ENCODE measurements around the gene TRAK1. TPM values are rescaled to one million over a fixed set of nuclear protein-coding genes. Genes with fewer than 3 reads are reported as not detected.

TRAK1 gene
- total RNA-seq, 1 donor from 2014 or later = 50.7 TPM

GRCh38 chr3:42209917-42210316 lies 118.8 kb downstream of the TRAK1 start:
- no peak overlapping the region for H3K27ac Mint-ChIP-seq
- H3K4me1 Mint-ChIP-seq = peaks cover 12% of the 10 kb centered on the region
- TF ChIP-seq, protein P1, sequence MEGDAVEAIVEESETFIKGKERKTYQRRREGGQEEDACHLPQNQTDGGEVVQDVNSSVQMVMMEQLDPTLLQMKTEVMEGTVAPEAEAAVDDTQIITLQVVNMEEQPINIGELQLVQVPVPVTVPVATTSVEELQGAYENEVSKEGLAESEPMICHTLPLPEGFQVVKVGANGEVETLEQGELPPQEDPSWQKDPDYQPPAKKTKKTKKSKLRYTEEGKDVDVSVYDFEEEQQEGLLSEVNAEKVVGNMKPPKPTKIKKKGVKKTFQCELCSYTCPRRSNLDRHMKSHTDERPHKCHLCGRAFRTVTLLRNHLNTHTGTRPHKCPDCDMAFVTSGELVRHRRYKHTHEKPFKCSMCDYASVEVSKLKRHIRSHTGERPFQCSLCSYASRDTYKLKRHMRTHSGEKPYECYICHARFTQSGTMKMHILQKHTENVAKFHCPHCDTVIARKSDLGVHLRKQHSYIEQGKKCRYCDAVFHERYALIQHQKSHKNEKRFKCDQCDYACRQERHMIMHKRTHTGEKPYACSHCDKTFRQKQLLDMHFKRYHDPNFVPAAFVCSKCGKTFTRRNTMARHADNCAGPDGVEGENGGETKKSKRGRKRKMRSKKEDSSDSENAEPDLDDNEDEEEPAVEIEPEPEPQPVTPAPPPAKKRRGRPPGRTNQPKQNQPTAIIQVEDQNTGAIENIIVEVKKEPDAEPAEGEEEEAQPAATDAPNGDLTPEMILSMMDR (IDR thresholded peaks at IDR 0.05; ENCODE audit: unreplicated experiment) = no peak
- peaks cover 36% of the 10 kb centered on the region for H3K36me3 Mint-ChIP-seq
- H3K27me3 Mint-ChIP-seq (ENCODE audit: low read depth) = no peaks in the 10 kb centered on the region
- no peak overlapping the region for H3K4me3 Mint-ChIP-seq
- peaks cover 10% of the 10 kb centered on the region for H3K9me3 Mint-ChIP-seq
- no peak for DNase-seq (ENCODE audit: low spot score in 2 of 2, unreplicated experiment in 2 of 2)

GRCh38 chr3:42210726-42211125 lies 119.6 kb downstream of the TRAK1 start:
- no peak overlapping the region for H3K4me3 Mint-ChIP-seq
- no peak overlapping the region for H3K27ac Mint-ChIP-seq
- H3K4me1 Mint-ChIP-seq = peaks cover 15% of the 10 kb centered on the region
- peaks cover 10% of the 10 kb centered on the region for H3K9me3 Mint-ChIP-seq
- H3K36me3 Mint-ChIP-seq = peaks cover 34% of the 10 kb centered on the region
- no peaks in the 10 kb centered on the region for H3K27me3 Mint-ChIP-seq (ENCODE audit: low read depth)
- TF ChIP-seq, protein P1 (IDR thresholded peaks at IDR 0.05; ENCODE audit: unreplicated experiment) = no peak
- no peak for DNase-seq (ENCODE audit: low spot score in 2 of 2, unreplicated experiment in 2 of 2)

- Mint-ChIP-seq H3K27me3 (ENCODE audit: low read depth) (no peaks in the 10 kb centered on the region), H3K4me1 (peaks cover 15% of the 10 kb centered on the region), H3K27ac (no peak overlapping the region), H3K36me3 (peaks cover 33% of the 10 kb centered on the region), H3K9me3 (peaks cover 7% of the 10 kb centered on the region), H3K4me3 (no peak overlapping the region)
- no peak for DNase-seq (ENCODE audit: low spot score in 2 of 2, unreplicated experiment in 2 of 2)
- TF ChIP-seq, protein P1 (IDR thresholded peaks at IDR 0.05; ENCODE audit: unreplicated experiment) = no peak
Observed at GRCh38 chr3:42213417-42213816, 122.3 kb downstream of the TRAK1 start.

DNA sequence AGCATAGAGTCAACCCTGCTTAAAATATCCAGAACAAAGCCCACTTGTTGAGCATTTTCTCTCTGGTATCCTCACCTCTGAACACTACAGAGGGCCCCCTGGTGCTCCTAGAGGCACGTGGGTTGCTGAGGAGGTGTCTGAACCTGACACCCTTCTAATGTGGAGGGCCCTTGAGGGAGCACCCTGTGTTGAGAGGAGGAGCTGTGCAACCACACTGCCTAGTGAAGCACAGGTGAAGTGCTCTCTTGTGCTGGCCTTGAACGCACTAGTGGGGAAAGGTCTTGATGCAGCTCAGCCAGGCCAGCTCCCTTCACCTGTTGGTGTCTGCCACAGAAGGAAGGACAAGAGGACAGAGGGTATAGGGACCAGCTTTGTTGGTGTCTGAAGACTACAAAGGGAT lies 122.9 kb downstream of the TRAK1 start:
- H3K9me3 Mint-ChIP-seq = peaks cover 3% of the 10 kb centered on the region
- peaks cover 15% of the 10 kb centered on the region for H3K4me1 Mint-ChIP-seq
- H3K36me3 Mint-ChIP-seq = peaks cover 27% of the 10 kb centered on the region
- no peaks in the 10 kb centered on the region for H3K27me3 Mint-ChIP-seq (ENCODE audit: low read depth)
- DNase-seq (ENCODE audit: low spot score in 2 of 2, unreplicated experiment in 2 of 2) = no peak
- peak overlapping the region; percentile 52 for H3K27ac Mint-ChIP-seq
- H3K4me3 Mint-ChIP-seq = no peak overlapping the region
- TF ChIP-seq, protein P1 (IDR thresholded peaks at IDR 0.05; ENCODE audit: unreplicated experiment) = no peak

GRCh38 chr3:42214565-42215283 lies 123.6 kb downstream of the TRAK1 start:
- no peak overlapping the region for H3K4me3 Mint-ChIP-seq
- no peaks in the 10 kb centered on the region for H3K27me3 Mint-ChIP-seq (ENCODE audit: low read depth)
- peaks cover 15% of the 10 kb centered on the region for H3K4me1 Mint-ChIP-seq

More at GRCh38 chr3:42214565-42215283, 123.6 kb downstream of the TRAK1 start:
- TF ChIP-seq, protein P1 (IDR thresholded peaks at IDR 0.05; ENCODE audit: unreplicated experiment) = no peak
- H3K27ac Mint-ChIP-seq = peak overlapping the region; percentile 60
- no peaks in the 10 kb centered on the region for H3K9me3 Mint-ChIP-seq
- peaks cover 20% of the 10 kb centered on the region for H3K36me3 Mint-ChIP-seq
- DNase-seq (ENCODE audit: low spot score in 2 of 2, unreplicated experiment in 2 of 2) = no peak

Measured in mesothelial cell of epicardium (in vitro differentiated cells).